Measurements from ENCODE around the gene ZNF587. TPM values are rescaled to one million over a fixed set of nuclear protein-coding genes. Genes with fewer than 3 reads are reported as not detected.

The ZNF587 gene
- total and polyA plus RNA-seq, 4 donors: 6.7 to 44.4 (median 15.8) TPM

- Histone ChIP-seq H3K27ac (ENCODE audit: low read depth in 1 of 2, low read length in 1 of 2) (no peak overlapping the region), H3K27me3 (ENCODE audit: control insufficient read depth in 3 of 3, insufficient read depth in 3 of 3, low read length in 2 of 3) (no peaks in the 10 kb centered on the region), H3K36me3 (ENCODE audit: control insufficient read depth in 4 of 4, insufficient read depth in 4 of 4, low read length in 4 of 4) (peaks cover 0 to 16% (median 10%) of the 10 kb centered on the region in 4 donors), H3K9me3 (ENCODE audit: control insufficient read depth in 4 of 4, insufficient read depth in 3 of 4, low read length in 3 of 4) (peaks cover 0 to 13% (median 0%) of the 10 kb centered on the region in 4 donors), H3K4me3 (no peak overlapping the region), H3K4me1 (ENCODE audit: control insufficient read depth in 5 of 5, insufficient read depth in 5 of 5, low read length in 5 of 5) (peaks cover 0 to 4% (median 0%) of the 10 kb centered on the region in 5 donors), H3K9ac (ENCODE audit: insufficient read depth in 1 of 2, low read length in 2 of 2) (no peak overlapping the region)
- TF ChIP-seq CTCF (IDR thresholded peaks at IDR 0.05; ENCODE audit: control extremely low read depth, extremely low read depth): no peak
- 70 to 81% methylated on average over 7 of the region's 7 CpGs for WGBS, 2 donors
- ATAC-seq (ENCODE audit: insufficient read depth, low FRiP score) (no peak), DNase-seq (no peak)
Observed at GRCh38 chr19:57903618-57904184, 54.0 kb downstream of the ZNF587 start.

- H3K27me3 ChIP-seq (ENCODE audit: control insufficient read depth in 3 of 3, insufficient read depth in 3 of 3, low read length in 2 of 3): no peaks in the 10 kb centered on the region
- 83 to 92% methylated on average over 6 of the region's 6 CpGs for WGBS, 2 donors
- no peak for TF ChIP-seq CTCF (IDR thresholded peaks at IDR 0.05; ENCODE audit: control extremely low read depth, extremely low read depth)
- DNase-seq (no peak), ATAC-seq (ENCODE audit: insufficient read depth, low FRiP score) (no peak)
- peaks cover 0 to 4% (median 0%) of the 10 kb centered on the region in 5 donors for H3K4me1 ChIP-seq (ENCODE audit: control insufficient read depth in 5 of 5, insufficient read depth in 5 of 5, low read length in 5 of 5)
- no peak overlapping the region for H3K4me3 ChIP-seq
- H3K27ac ChIP-seq (ENCODE audit: low read depth in 1 of 2, low read length in 1 of 2): no peak overlapping the region
- peaks cover 0 to 20% (median 13%) of the 10 kb centered on the region in 4 donors for H3K36me3 ChIP-seq (ENCODE audit: control insufficient read depth in 4 of 4, insufficient read depth in 4 of 4, low read length in 4 of 4)
- no peak overlapping the region for H3K9ac ChIP-seq (ENCODE audit: insufficient read depth in 1 of 2, low read length in 2 of 2)
- peaks cover 0 to 16% (median 0%) of the 10 kb centered on the region in 4 donors for H3K9me3 ChIP-seq (ENCODE audit: control insufficient read depth in 4 of 4, insufficient read depth in 3 of 4, low read length in 3 of 4)
Observed at GRCh38 chr19:57905258-57905657, 55.6 kb downstream of the ZNF587 start.

GRCh38 chr19:57907394-57907793 lies 57.7 kb downstream of the ZNF587 start:
- Histone ChIP-seq H3K4me3 (no peak overlapping the region), H3K27me3 (ENCODE audit: control insufficient read depth in 3 of 3, insufficient read depth in 3 of 3, low read length in 2 of 3) (no peaks in the 10 kb centered on the region), H3K9ac (ENCODE audit: insufficient read depth in 1 of 2, low read length in 2 of 2) (no peak overlapping the region), H3K27ac (ENCODE audit: low read depth in 1 of 2, low read length in 1 of 2) (no peak overlapping the region), H3K9me3 (ENCODE audit: control insufficient read depth in 4 of 4, insufficient read depth in 3 of 4, low read length in 3 of 4) (peaks cover 0 to 31% (median 0%) of the 10 kb centered on the region in 4 donors), H3K4me1 (ENCODE audit: control insufficient read depth in 5 of 5, insufficient read depth in 5 of 5, low read length in 5 of 5) (peaks cover 0 to 4% (median 0%) of the 10 kb centered on the region in 5 donors), H3K36me3 (ENCODE audit: control insufficient read depth in 4 of 4, insufficient read depth in 4 of 4, low read length in 4 of 4) (peaks cover 0 to 28% (median 22%) of the 10 kb centered on the region in 4 donors)
- DNase-seq (no peak), ATAC-seq (ENCODE audit: insufficient read depth, low FRiP score) (no peak)
- no peak for TF ChIP-seq CTCF (IDR thresholded peaks at IDR 0.05; ENCODE audit: control extremely low read depth, extremely low read depth)
- WGBS, 2 donors: 68 to 84% methylated on average over 3 of the region's 3 CpGs
